ENCODE data around the gene SHANK1. TPM values are rescaled to one million over a fixed set of nuclear protein-coding genes. Genes with fewer than 3 reads are reported as not detected.

SHANK1 gene
- total and polyA plus RNA-seq, 4 donors = 0.06 to 0.28 (median 0.17) TPM; not detected in 1

- H3K27me3 ChIP-seq (ENCODE audit: control insufficient read depth in 4 of 4, insufficient read depth in 4 of 4, low read length in 3 of 4) = peaks cover 0 to 10% (median 1%) of the 10 kb centered on the region in 4 donors
- WGBS = 14% methylated on average over 23 of the region's 23 CpGs
- no peak overlapping the region for H3K9ac ChIP-seq (ENCODE audit: low read depth in 1 of 2, low read length in 2 of 2)
- H3K4me3 ChIP-seq (ENCODE audit: low read depth in 1 of 3, low read length in 3 of 3) = no peak overlapping the region
- peak; percentile 79 for DNase-seq (ENCODE audit: low spot score)
- peaks cover 0 to 4% (median 3%) of the 10 kb centered on the region in 4 donors for H3K9me3 ChIP-seq (ENCODE audit: control insufficient read depth in 4 of 4, low read length in 3 of 4)
- no peak overlapping the region for H3K27ac ChIP-seq (ENCODE audit: low read depth in 1 of 2, low read length in 2 of 2)
- TF ChIP-seq SP1 (IDR thresholded peaks at IDR 0.05) = peak; percentile 22
- no peak for TF ChIP-seq FOXA2 (IDR thresholded peaks at IDR 0.05)
- H3K4me1 ChIP-seq (ENCODE audit: control insufficient read depth in 4 of 4, insufficient read depth in 4 of 4, low read length in 3 of 4) = no peaks in the 10 kb centered on the region
- no peaks in the 10 kb centered on the region for H3K36me3 ChIP-seq (ENCODE audit: control insufficient read depth in 4 of 4, insufficient read depth in 3 of 4, low read depth in 1 of 4, low read length in 3 of 4)
Observed at GRCh38 chr19:50679177-50680125, 40.2 kb downstream of the SHANK1 start.

DNA sequence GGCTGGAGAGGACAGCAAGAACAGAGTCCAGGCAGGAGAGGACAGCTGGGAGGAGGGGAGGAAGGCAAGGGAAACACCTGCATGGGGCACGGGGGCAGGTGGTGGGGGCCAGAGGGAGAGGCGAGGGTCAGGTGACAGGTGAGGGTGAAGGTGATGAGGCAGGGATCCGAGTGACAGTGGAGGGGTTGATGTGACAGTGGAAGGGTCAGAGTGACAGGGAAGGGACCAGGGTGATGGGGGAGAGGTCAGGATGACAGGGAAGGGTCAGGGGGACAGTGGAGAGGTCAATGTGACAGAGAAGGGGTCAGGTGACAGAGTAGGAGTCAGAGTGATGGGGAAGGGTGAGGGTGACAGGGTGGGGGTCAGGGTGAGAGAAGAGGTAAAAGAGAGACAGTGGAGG, 41.3 kb downstream of the SHANK1 start:
- Histone ChIP-seq H3K4me3 (ENCODE audit: low read depth in 1 of 3, low read length in 3 of 3) (no peak overlapping the region), H3K9ac (ENCODE audit: low read depth in 1 of 2, low read length in 2 of 2) (no peak overlapping the region), H3K27me3 (ENCODE audit: control insufficient read depth in 4 of 4, insufficient read depth in 4 of 4, low read length in 3 of 4) (peaks cover 0 to 10% (median 1%) of the 10 kb centered on the region in 4 donors), H3K4me1 (ENCODE audit: control insufficient read depth in 4 of 4, insufficient read depth in 4 of 4, low read length in 3 of 4) (no peaks in the 10 kb centered on the region), H3K27ac (ENCODE audit: low read depth in 1 of 2, low read length in 2 of 2) (no peak overlapping the region), H3K9me3 (ENCODE audit: control insufficient read depth in 4 of 4, low read length in 3 of 4) (peaks cover 0 to 4% (median 3%) of the 10 kb centered on the region in 4 donors), H3K36me3 (ENCODE audit: control insufficient read depth in 4 of 4, insufficient read depth in 3 of 4, low read depth in 1 of 4, low read length in 3 of 4) (no peaks in the 10 kb centered on the region)
- DNase-seq (ENCODE audit: low spot score) = no peak
- WGBS = 47% methylated on average over 3 of the region's 3 CpGs
- no peak for TF ChIP-seq FOXA1 (IDR thresholded peaks at IDR 0.05)
- TF ChIP-seq RXRA (IDR thresholded peaks at IDR 0.05) = no peak
- no peak for TF ChIP-seq YY1 (IDR thresholded peaks at IDR 0.05)
- no peak for TF ChIP-seq NR2F2 (IDR thresholded peaks at IDR 0.05)
- TF ChIP-seq HNF4G (IDR thresholded peaks at IDR 0.05) = no peak
- TF ChIP-seq EGR1 (IDR thresholded peaks at IDR 0.05; ENCODE audit: low read depth in 2 of 2) = no peak
- no peak for TF ChIP-seq FOXA2 (IDR thresholded peaks at IDR 0.05)
- TF ChIP-seq RAD21 (IDR thresholded peaks at IDR 0.05) = no peak
- no peak for TF ChIP-seq JUND (IDR thresholded peaks at IDR 0.05)
- no peak for TF ChIP-seq SP1 (IDR thresholded peaks at IDR 0.05)
- no peak for TF ChIP-seq TAF1 (conservative IDR thresholded peaks at IDR 0.05)
- TF ChIP-seq GABPA (IDR thresholded peaks at IDR 0.05 in 1 of 2, conservative IDR thresholded peaks at IDR 0.05 in 1 of 2) = no peak
- no peak for TF ChIP-seq HNF4A (conservative IDR thresholded peaks at IDR 0.05)

DNA sequence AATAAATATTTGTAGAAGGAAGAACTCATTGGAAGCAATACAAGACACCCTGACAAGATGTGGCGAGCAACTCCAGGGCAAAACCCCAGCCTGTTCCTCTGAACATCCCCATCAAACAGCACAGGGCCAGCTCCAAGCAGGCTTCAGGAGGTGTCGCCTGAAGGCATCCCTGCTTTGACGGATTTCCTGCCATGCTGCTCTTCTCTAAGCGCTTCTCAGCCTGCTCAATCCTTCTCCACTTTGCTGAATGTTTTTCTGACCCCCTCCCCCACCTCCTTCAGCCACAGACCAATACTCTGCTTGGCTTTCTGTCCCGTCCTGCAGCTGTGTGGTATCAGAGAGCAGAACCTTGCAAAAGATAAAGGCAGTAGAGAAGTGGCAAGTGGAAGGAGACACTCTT, 42.0 kb downstream of the SHANK1 start:
- TF ChIP-seq RXRA (IDR thresholded peaks at IDR 0.05) (no peak), NR2F2 (IDR thresholded peaks at IDR 0.05) (no peak), HNF4A (conservative IDR thresholded peaks at IDR 0.05) (no peak), FOXA2 (IDR thresholded peaks at IDR 0.05) (no peak), EGR1 (IDR thresholded peaks at IDR 0.05; ENCODE audit: low read depth in 2 of 2) (no peak), ZBTB33 (IDR thresholded peaks at IDR 0.05) (no peak), SP1 (IDR thresholded peaks at IDR 0.05) (no peak), MAX (IDR thresholded peaks at IDR 0.05) (no peak), TAF1 (conservative IDR thresholded peaks at IDR 0.05) (no peak), FOXA1 (IDR thresholded peaks at IDR 0.05) (no peak), GABPA (IDR thresholded peaks at IDR 0.05 in 1 of 2, conservative IDR thresholded peaks at IDR 0.05 in 1 of 2) (no peak), RAD21 (IDR thresholded peaks at IDR 0.05) (no peak), YY1 (IDR thresholded peaks at IDR 0.05) (no peak)
- TF ChIP-seq, protein P1, sequence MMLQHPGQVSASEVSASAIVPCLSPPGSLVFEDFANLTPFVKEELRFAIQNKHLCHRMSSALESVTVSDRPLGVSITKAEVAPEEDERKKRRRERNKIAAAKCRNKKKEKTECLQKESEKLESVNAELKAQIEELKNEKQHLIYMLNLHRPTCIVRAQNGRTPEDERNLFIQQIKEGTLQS (IDR thresholded peaks at IDR 0.05) = no peak
- Histone ChIP-seq H3K27ac (ENCODE audit: low read depth in 1 of 2, low read length in 2 of 2) (no peak overlapping the region), H3K9ac (ENCODE audit: low read depth in 1 of 2, low read length in 2 of 2) (no peak overlapping the region), H3K4me3 (ENCODE audit: low read depth in 1 of 3, low read length in 3 of 3) (no peak overlapping the region), H3K27me3 (ENCODE audit: control insufficient read depth in 4 of 4, insufficient read depth in 4 of 4, low read length in 3 of 4) (peaks cover 0 to 10% (median 1%) of the 10 kb centered on the region in 4 donors), H3K36me3 (ENCODE audit: control insufficient read depth in 4 of 4, insufficient read depth in 3 of 4, low read depth in 1 of 4, low read length in 3 of 4) (no peaks in the 10 kb centered on the region), H3K9me3 (ENCODE audit: control insufficient read depth in 4 of 4, low read length in 3 of 4) (peaks cover 0 to 4% (median 3%) of the 10 kb centered on the region in 4 donors), H3K4me1 (ENCODE audit: control insufficient read depth in 4 of 4, insufficient read depth in 4 of 4, low read length in 3 of 4) (no peaks in the 10 kb centered on the region)
- DNase-seq (ENCODE audit: low spot score) = no peak
- WGBS = 39% methylated on average over 5 of the region's 5 CpGs

All from liver (tissue), 9 donors.